BE2C (cell line): ENCODE results near the gene MYLK3.

Source experiments
- DNase-seq: peaks from one replicate; pipeline ENCODE4 v3.0.0-alpha.2; 2020
- H3K27me3 ChIP-seq: fragments of 250-450 bp; sonication (Bioruptor Pico); 2 replicates; pipeline ENCODE4 v1.5.1; 2020; ENCODE audit warnings: mild to moderate bottlenecking
- H3K36me3 ChIP-seq: fragments of 250-450 bp; sonication (Bioruptor Pico); 2 replicates; pipeline ENCODE4 v1.5.1; 2020; ENCODE audit warnings: mild to moderate bottlenecking
- H3K4me1 ChIP-seq: fragments of 250-450 bp; sonication (Bioruptor Pico); 2 replicates; pipeline ENCODE4 v1.5.1; 2020
- H3K4me3 ChIP-seq: 2 replicates; pipeline ENCODE4 v1.5.1; 2011; ENCODE audit warnings: low read depth, low read length
- H3K9me3 ChIP-seq: fragments of 250-450 bp; sonication (Bioruptor Pico); 2 replicates; pipeline ENCODE4 v1.5.1; 2020
- TF ChIP-seq, protein P1 (sequence below): IDR thresholded peaks from 2 replicates; pipeline ENCODE4 v1.5.1; 2012; ENCODE audit warnings: mild to moderate bottlenecking, low read depth, low read length

MYLK3 gene

GRCh38 chr16:46717692-46718091, 30.5 kb downstream of the MYLK3 start:
- no peaks in the 10 kb centered on the region for H3K9me3 ChIP-seq
- no peaks in the 10 kb centered on the region for H3K36me3 ChIP-seq
- no peak for DNase-seq
- H3K4me1 ChIP-seq = no peaks in the 10 kb centered on the region
- TF ChIP-seq, protein P1, sequence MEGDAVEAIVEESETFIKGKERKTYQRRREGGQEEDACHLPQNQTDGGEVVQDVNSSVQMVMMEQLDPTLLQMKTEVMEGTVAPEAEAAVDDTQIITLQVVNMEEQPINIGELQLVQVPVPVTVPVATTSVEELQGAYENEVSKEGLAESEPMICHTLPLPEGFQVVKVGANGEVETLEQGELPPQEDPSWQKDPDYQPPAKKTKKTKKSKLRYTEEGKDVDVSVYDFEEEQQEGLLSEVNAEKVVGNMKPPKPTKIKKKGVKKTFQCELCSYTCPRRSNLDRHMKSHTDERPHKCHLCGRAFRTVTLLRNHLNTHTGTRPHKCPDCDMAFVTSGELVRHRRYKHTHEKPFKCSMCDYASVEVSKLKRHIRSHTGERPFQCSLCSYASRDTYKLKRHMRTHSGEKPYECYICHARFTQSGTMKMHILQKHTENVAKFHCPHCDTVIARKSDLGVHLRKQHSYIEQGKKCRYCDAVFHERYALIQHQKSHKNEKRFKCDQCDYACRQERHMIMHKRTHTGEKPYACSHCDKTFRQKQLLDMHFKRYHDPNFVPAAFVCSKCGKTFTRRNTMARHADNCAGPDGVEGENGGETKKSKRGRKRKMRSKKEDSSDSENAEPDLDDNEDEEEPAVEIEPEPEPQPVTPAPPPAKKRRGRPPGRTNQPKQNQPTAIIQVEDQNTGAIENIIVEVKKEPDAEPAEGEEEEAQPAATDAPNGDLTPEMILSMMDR = no peak
- H3K4me3 ChIP-seq = no peak overlapping the region
- H3K27me3 ChIP-seq = no peaks in the 10 kb centered on the region

DNA sequence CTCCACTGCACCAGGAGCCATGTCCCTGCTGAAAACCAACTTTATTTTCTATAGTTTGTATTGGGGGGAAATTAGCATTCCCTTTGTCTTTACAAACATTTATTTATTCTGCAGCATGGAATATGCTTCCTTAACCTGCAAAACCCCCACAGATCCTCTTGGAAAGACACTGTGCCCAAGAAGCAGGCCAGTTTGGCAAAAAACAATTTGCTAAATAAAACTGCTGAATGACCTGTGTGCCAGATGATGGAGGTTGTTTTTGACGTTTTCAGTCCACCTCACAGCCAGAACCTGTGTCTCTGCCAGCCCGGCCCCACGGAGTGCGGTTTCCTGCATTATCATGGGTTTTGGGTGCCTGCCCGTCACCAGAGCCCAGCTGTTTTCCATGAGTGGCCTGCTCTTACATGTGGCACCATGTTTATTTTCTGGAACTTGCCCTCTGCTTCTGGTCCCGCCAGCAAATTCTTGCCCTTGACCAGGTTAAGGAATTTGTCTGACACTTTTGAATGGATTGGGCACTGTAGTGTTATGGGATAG, 32.3 kb downstream of the MYLK3 start:
- Histone ChIP-seq H3K4me3 (no peak overlapping the region), H3K9me3 (no peaks in the 10 kb centered on the region), H3K27me3 (no peaks in the 10 kb centered on the region), H3K36me3 (no peaks in the 10 kb centered on the region), H3K4me1 (no peaks in the 10 kb centered on the region; the same call in 1 of the 2 replicates)
- TF ChIP-seq, protein P1 = no peak
- no peak for DNase-seq

GRCh38 chr16:46714797-46715591, 33.1 kb downstream of the MYLK3 start:
- TF ChIP-seq, protein P1 = no peak
- Histone ChIP-seq H3K27me3 (no peaks in the 10 kb centered on the region), H3K4me1 (no peaks in the 10 kb centered on the region; the same call in 1 of the 2 replicates)

DNA sequence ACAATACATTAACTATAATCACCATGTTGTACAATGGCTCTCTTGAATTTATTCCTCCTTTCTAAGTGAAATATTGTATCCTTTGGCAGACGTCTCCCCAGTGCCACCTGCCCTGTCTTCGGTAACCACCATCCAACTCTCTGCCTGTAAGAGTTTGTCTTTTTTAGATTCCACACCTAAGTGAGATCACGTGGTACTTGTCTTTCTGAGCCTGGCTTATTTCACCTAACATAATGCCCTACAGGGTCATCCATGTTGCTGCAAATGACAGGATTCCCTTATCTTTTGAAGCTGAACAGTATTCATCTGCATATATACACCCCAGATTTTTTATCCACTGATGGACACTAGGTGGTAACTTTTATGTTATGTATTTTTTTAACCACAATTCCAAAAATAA, 34.5 kb downstream of the MYLK3 start:
- DNase-seq = no peak

More at GRCh38 chr16:46714797-46715591, 33.1 kb downstream of the MYLK3 start:
- DNase-seq = no peak
- H3K4me3 ChIP-seq = no peak overlapping the region
- H3K36me3 ChIP-seq = no peaks in the 10 kb centered on the region
- H3K9me3 ChIP-seq = no peaks in the 10 kb centered on the region

GRCh38 chr16:46712911-46713310, 35.2 kb downstream of the MYLK3 start:
- H3K9me3 ChIP-seq = no peaks in the 10 kb centered on the region
- H3K27me3 ChIP-seq = no peaks in the 10 kb centered on the region
- no peaks in the 10 kb centered on the region; the same call in 1 of the 2 replicates for H3K4me1 ChIP-seq
- DNase-seq = no peak
- TF ChIP-seq, protein P1 = no peak
- no peaks in the 10 kb centered on the region for H3K36me3 ChIP-seq
- no peak overlapping the region for H3K4me3 ChIP-seq

More for the DNA sequence above, 34.5 kb downstream of the MYLK3 start:
- Histone ChIP-seq H3K36me3 (no peaks in the 10 kb centered on the region), H3K9me3 (no peaks in the 10 kb centered on the region), H3K27me3 (no peaks in the 10 kb centered on the region), H3K4me3 (no peak overlapping the region), H3K4me1 (no peaks in the 10 kb centered on the region; the same call in 1 of the 2 replicates)
- TF ChIP-seq, protein P1 = no peak
